Sigmoid colon (tissue), 4 donors: ENCODE measurements around the gene SLAMF7.

Experiments
- CTCF ChIP-seq, 4 experiments: fragments of 450-650 bp in 3 of 4; fragments of 200-600 bp in 1 of 4; IDR thresholded peaks; one replicate each; pipeline ENCODE4 v1.5.1; 2016 to 2019; ENCODE audit warnings: antibody characterized with exemption in 4 of 4, mild to moderate bottlenecking in 3 of 4, moderate library complexity in 2 of 4
- POLR2A ChIP-seq, 2 donors: fragments of 450-650 bp; IDR thresholded peaks; one replicate each; pipeline ENCODE4 v1.6.1; 2016; ENCODE audit warnings: antibody characterized with exemption in 2 of 2, mild to moderate bottlenecking in 2 of 2, moderate library complexity in 2 of 2
- POLR2AphosphoS5 ChIP-seq, 4 donors: sonication (generic); formaldehyde crosslinking; IDR thresholded peaks; one replicate each; pipeline ENCODE4 v1.6.1; 2017; ENCODE audit warnings: antibody characterized with exemption in 4 of 4

GRCh38 chr1:160795951-160796383, 56.9 kb downstream of the SLAMF7 start, which contains the start of gene LY9:
- no peak for TF ChIP-seq CTCF (IDR thresholded peaks at IDR 0.05)
- no peak for TF ChIP-seq POLR2A (IDR thresholded peaks at IDR 0.05)
- TF ChIP-seq POLR2AphosphoS5 (IDR thresholded peaks at IDR 0.05), result no peak
